GM21717 (cell line): Measurements from ENCODE around the gene CTU1.
A peak's percentile ranks its signal among the peaks of the same experiment; 100 is the strongest.

Experiments
- ATAC-seq: cut with Tn5 transposase; IDR thresholded peaks from one replicate; pipeline ENCODE4 v1.9.1; 2021; ENCODE audit warnings: mild to moderate bottlenecking, moderate library complexity; ENCODE audit not compliant: unreplicated experiment

Gene CTU1

DNA sequence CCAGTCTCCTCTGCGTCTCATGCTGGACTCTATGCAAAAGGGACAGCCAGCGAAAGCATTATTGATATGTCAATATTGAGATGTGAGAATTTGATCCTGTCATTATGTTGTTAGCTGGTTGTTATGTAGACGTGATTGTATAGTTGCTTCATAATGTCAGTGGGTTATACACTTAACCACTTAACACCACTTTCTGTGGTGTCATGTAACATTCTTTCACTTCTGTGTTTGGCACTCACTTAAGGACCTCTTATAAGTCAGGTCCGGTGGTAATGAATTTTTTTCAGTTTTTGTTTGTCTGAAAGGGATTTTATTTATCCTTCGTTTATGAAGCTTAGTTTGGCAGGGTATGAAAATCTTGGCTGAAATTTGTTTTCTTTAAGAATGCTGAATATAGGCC, 26.8 kb upstream of the CTU1 start:
- no peak for ATAC-seq

DNA sequence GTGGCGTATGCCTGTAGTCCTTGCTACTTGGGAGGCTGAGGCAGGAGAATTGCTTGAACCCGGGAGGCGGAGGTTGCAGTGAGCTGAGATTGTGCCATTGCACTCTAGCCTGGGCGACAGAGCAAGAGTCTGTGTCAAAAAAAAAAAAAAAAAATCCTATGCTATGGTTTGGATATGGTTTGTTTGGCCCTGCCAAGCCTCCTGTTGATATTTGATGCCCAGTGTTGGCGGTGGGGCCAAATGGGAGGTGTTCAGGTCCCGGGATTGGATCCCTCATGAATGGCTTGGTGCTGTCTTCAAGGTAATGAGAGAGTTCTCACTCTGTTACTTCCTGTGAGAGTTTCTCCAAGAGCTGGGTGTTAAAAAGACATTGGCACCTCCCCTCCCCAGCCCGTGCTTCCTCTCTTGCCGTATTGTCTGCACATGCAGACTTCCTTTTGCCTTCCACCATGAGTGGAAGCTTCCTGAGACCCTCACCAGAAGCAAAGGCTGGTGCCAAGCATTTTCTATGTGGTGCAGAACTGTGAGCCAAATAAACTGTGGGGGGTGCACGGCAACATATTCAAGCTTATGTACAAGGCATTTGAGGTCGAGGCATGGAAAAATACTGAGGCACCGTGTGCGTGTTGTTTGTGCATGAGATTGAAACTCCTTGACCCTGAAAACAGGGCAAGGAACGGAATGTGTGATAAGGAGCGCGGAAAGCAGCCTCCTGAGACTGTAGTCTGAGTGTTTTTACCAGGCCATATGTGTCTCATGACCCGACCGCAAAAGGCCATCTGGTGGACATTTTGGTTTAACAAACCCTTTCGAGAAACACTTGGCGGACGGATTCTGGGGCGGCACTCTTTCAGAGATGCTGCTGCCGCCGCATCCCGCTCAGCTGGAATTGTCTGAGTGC, 23.8 kb upstream of the CTU1 start:
- ATAC-seq = no peak

DNA sequence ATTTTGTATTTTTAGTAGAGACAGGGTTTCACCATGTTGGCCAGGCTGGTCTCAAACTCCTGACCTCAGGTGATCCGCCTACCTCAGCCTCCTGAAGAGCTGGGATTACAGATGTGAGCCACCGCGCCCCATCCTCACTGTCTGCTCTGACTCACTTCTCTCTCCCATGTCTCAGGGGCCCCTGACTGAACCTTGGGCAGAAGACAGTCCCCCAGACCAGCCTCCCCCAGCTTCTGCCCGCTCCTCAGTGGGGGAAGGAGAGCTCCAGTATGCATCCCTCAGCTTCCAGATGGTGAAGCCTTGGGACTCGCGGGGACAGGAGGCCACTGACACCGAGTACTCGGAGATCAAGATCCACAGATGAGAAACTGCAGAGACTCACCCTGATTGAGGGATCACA, 21.5 kb upstream of the CTU1 start:
- ATAC-seq = no peak

DNA sequence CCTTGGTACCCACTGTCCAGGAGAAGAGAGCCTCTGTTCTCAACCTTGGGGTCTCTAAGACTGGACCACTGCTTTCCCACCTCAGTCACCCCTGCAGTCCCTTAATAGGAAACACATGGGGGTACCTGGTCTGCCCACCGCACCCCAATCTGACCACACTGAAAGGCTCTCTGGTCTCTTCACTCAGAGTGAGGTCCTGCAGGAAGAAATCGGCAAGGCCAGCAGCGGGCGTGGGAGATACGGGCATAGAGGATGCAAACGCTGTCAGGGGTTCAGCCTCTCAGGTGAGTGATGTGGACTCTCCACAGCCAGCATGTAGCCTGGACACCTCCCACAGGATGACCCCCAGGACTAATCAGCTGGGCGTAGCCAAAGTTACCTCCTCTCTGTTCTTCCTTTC, 20.0 kb upstream of the CTU1 start:
- ATAC-seq = no peak

DNA sequence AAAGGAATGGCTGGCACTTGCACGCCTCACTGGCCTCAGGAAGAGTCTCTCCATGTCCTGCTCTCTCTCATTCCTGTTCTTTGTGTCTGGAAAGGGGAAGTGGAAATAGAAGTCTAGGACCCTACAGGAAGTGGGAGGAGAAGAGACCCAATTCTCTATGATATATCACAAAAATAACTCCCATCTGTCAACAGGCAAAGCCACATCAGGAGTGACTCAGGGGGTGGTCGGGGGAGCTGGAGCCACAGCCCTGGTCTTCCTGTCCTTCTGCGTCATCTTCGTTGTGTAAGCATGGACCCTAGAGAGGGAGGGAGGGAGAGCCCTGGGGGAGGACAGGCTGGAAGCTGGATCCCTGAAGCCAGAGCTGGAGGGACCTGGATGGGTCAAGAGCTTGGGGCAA, 19.5 kb upstream of the CTU1 start:
- no peak for ATAC-seq

DNA sequence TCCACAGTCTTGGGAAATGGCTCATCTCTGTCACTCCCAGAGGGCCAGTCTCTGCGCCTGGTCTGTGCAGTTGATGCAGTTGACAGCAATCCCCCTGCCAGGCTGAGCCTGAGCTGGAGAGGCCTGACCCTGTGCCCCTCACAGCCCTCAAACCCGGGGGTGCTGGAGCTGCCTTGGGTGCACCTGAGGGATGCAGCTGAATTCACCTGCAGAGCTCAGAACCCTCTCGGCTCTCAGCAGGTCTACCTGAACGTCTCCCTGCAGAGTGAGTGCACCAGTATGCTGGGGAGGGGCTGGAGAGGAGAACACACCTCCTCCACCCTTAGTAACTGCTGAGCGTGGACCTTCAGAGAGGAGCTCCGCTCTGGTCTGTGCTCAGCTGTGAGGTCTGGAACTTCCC, 18.8 kb upstream of the CTU1 start:
- no peak for ATAC-seq

DNA sequence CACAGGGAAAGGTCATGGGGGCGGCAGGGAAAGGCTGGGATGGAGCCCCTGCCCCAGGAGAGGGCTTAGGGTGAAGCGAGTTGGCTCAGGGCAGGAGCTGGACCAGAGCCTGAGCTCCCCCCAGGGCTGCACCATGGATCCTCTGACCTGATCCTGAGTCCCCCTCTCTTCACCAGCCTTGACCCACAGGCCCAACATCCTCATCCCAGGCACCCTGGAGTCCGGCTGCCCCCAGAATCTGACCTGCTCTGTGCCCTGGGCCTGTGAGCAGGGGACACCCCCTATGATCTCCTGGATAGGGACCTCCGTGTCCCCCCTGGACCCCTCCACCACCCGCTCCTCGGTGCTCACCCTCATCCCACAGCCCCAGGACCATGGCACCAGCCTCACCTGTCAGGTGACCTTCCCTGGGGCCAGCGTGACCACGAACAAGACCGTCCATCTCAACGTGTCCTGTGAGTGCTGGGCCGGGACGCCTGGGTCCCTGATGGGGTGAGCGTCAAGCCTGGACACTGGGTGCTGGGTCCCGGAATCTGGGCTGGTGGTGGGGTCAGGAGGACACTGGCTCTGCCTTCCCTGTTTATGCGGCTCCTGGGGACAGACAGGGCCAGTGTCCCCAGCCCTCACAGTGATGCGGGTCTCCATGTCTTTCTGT, 17.3 kb upstream of the CTU1 start:
- no peak for ATAC-seq

DNA sequence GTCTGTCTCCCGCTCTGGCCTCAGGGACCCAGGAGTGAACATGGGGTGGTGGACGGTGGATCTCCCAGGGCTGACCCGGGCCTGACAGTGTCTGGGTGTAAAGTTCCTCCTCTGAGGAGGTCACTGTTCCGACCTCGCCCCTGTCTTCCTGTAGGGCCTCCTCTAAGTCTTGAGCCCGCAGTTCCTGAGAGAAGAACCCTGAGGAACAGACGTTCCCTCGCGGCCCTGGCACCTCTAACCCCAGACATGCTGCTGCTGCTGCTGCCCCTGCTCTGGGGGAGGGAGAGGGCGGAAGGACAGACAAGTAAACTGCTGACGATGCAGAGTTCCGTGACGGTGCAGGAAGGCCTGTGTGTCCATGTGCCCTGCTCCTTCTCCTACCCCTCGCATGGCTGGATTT, 16.5 kb upstream of the CTU1 start, which contains the start of gene SIGLEC9:
Gene SIGLEC9, plus strand, starts transcription at position 178 of the 400 bp plus-strand sequence. Its CDS starts 69 bp downstream, at position 247.
- ATAC-seq = no peak

DNA sequence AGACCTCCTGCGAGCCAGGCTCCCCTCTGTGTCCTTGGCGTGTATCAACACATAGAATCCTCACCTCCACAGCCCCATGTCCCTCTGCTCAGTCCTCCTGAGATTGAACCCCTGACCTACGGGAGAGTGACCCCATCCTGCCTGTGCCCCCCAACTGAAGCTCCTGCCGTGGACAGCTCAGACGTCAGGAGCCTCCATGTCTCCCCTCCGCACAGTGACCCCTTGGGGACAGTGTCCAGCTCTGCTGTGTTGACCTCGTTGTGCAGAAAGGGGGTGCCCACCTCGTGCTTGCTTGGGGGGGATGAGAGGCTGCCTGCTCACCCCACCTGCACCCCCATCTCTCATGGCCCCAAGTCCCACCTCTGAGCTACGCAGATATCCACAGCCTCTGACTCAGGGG, 16.0 kb upstream of the CTU1 start:
- ATAC-seq = no peak

DNA sequence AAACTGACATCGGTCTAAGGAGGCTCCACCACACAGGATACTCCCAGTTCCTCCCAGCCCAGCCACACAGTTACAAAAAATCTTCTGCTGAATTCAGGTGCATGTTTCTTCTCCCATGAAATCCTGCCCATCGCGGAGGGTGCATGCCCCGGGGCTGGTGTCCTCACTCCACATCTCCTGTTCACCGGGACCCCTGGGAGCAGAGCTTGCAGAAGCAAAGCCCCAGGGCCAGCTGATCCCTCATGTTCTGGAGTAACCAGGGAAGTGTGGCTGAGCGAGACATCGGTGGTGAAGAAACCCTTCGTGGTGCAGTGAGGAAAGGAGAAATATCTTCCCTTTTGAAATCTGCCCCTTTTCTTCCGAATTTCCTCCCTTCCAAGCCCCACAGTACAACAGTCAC, 15.6 kb upstream of the CTU1 start:
- ATAC-seq = no peak

DNA sequence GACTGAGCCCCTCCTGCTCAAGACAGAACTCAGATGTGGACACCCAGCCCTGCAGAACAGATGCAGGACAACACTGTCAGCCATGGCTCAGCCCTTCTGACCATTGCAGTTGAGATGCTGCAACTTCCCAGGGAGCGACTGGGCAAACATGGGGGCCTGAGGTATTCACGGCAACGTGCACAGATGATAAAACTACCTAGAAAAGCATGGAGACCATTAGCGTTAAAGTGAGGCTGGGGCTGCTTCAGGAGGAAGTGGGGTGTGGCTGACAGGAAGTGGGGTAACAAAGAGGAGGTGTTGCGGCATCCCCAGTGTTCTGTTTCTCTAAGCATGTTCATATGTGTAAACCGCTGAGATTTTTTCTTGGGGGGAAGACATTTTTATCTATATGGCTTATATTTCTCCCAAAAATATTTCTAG, 15.2 kb upstream of the CTU1 start:
- ATAC-seq = no peak

DNA sequence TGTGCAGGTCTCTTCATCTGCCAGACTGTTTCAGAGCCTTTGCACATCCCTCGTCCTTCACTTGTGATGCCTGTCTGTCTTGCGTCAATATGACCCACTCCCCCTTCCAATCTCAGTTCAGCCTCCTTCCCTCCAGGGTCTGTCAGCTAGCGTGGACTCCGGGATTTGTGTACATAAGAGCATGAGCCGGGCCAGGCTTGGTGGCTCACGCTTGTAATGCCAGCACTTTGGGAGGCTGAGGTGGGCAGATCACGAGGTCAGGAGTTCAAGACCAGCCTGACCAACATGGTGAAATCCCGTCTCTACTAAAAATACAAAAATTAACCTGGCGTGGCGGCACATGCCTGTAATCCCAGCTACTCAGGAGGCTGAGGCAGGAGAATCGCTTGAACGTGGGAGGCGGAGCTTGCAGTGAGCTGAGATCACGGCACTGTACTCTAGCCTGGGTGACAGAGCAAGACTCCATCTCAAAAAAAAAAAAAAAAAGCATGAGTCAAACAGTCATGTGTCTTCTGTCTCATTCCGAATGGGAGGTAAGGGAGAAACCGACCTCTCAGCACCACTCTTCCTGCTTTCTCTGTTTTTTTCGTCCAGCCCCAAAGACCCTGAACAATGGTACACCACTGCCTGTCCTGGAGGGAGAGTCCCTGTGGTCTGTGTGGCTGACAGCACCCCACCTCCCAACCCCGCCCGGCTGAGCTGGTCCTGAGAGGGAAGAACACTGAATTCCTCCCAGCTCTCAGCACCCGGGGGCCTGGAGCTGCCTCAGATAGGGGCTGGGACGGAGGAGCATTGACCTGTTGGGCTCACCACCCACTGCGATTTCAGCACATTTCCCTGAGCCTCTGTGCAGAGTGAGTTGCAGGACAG, 14.1 kb upstream of the CTU1 start:
- ATAC-seq = no peak

DNA sequence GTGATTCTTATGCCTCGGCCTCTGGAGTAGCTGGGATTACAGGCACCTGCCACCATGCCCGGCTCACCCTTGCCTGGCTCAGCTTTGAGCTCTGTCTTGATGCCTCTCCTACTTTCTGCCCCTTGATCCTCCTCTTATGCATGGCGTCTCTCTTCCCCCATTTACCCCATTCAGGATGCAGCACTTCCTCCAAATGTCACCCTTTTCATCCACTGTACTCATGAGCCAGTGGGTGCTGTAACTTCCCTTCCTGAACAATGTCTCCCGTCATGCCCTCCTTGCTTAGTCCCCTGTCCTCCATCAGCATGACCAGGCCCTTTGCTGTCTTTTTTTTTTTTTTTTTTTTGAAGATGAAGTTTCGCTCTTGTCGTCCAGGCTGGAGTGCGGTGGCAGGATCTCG, 13.0 kb upstream of the CTU1 start:
- ATAC-seq = no peak

DNA sequence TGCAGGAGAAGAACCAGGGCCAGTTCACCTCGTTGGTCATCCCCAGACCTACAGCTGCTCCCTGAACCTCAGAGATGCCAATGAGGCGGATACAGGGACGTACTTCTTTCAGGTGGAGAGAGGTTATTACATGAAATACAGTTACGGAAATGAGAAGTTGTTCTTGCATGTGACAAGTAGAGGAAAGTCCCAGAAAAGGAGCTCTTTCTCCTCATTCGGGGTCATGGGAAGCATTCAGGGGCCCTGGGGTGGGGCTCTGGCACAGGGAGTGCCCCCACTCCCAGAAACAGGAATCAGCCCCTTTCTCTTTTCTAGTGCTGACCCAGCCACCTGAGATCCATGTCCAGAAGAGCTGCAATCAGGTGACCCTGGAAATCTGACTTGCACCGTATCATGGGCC, 12.0 kb upstream of the CTU1 start:
- no peak for ATAC-seq

DNA sequence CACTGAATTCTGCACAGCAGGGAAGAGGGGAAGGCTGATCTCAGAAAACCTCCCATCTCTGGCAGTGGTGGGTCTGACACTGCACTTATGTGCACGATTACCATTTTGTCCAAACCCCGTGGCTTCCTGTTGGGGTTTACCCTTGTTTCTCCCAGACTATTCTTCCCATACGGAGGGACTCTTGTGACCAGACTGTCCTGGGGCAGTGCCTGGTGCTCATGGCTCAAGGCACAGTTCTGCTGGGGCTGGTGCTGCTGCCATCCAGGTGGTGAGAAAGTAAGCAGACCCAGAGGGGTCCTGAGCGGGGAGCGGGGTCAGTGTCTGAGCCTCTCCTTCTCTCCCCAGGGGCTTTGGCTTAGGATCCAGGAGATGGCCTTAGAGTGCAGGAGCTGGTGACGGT, 11.4 kb upstream of the CTU1 start:
- ATAC-seq = no peak

DNA sequence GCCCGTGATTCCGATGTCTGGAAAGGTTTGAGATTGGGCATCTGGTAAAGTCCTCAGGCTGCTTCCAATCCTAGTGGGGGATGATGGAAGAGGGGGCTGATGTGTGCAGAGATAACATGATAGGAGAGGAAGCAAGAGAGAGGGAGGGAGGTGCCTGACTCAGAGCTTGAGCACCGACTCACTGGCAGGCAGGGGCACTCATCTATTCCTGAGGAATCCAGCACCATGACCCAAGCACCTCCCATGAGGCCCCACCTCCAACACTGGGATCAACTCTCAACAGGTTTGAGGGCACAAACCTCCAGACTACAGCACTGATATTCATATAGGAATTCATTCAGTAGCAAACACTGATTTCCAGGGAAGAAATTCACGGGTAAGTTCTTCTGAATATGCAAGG, 10.9 kb upstream of the CTU1 start:
- ATAC-seq = no peak

DNA sequence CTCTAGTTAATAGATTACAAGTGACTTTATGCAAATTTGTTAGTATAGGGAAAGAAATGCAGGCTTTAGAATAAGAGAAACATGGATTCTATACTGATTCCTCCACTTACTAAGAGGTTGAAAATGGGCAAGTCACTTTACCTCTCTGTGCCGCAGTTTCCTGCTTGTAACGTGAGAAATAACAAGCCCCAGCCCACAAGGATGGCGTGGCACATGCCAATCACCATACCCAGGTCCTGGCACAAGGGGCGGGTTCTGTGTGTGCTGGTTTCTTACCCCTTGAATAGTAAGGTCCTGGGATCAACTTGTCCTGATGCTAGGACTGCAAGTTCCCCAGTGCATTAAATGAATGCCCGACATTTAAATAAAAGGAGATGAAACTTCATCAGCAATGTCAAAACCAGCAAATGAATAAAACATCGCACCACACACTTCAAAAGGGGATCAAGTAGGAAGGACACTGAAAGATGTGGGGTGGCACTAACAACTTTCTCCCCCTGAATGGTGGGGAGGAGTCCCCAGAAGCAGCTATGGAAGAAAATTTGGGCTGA, 8.6 kb upstream of the CTU1 start:
- no peak for ATAC-seq

DNA sequence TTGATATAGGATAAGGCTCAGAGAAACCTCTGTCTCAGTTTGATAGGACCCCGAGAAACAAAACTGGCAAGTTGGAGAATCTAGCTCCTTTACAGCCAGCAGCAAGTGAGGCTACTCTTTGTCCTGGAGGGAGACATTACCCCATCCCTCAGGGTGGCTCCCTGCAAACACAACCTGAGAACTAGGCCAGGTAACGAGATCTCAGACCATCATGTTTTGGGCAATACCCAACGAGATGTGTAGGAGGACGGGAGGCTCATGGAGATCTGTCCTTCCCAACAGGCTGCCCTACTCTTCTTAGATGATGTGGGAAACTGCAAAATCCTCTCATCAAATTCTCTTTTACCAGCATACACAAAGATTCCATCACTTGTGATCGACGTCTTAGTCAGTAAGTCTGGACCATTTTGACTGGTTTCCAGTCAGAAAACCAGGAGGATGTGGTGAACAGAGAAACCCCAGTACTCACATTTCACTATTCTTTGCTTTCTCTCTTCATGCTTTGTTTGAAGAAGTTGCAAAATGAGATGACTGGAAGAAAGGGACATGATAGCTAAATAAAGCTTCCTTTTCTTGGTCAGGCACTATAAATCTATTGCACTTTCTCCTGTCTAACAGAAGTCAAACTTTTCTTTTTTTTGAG, 6.0 kb upstream of the CTU1 start:
- no peak for ATAC-seq

DNA sequence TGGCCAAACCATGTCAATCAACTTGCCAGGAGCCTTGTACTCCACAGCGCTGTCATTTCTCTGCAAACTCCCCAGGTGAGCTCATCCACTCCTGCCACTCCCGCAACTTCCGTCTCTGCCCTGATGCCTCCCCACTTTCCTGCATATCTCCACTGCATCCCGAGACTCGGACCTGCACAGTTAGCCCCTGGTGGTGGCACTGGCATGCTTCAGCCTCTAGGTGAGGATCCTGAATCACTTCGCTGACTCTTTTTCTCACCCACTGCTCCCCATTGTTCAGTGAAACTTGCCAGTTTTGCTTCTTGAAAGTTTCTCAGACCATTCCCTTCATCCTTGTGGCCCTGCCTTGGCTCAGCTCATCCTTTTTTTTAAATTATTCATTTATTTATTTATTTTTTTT, 3.4 kb upstream of the CTU1 start:
- ATAC-seq = no peak

DNA sequence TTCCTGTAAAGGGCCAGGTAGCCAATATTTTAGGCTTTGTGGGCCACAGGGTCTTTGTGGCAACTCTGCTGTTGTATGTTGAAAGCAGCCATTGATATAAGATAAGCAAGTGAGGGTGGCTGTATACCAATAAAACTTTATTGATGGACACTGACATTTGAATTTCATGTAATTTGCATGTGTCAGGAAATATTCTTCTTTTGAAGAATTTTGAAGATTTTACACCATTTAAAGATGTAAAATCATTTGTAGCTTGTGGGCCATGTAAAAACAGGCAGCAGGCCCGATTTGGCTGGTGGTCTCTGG, 2.4 kb upstream of the CTU1 start:
- no peak for ATAC-seq

DNA sequence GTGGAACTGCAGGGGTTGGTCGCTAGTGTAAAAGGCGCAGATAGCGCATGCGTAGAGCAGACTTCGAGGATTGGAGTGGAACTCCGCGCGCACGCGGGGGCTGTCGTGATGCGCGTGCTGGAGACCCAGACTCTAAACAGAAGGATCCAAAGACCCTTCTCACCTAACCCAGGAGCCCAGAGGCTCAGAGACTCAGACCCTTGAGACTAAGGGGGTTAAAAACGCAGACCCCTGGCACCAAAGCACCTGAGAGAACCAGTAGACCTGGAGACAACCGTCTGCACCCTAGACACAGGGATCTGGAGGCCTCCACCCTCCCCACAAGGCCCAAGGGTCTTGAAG, 567 bp upstream of the CTU1 start:
- peak; percentile 26 for ATAC-seq
